Esophagus squamous epithelium (tissue), 5 donors: ENCODE data around the gene FOXP4. TPM values are rescaled to one million over a fixed set of nuclear protein-coding genes. Genes with fewer than 3 reads are reported as not detected.

Experiments
- DNase-seq: peaks from one replicate; lab custom pipeline; 2025; lab: John Stamatoyannopoulos, UW
- H3K27ac ChIP-seq, 4 donors: fragments of 200-600 bp; sonication (generic); one replicate each; pipeline ENCODE4 v1.5.1; 2016 to 2019; ENCODE audit warnings: mild to moderate bottlenecking in 1 of 4
- H3K27me3 ChIP-seq, 4 donors: fragments of 200-600 bp; sonication (generic); 1 replicate in 3 of 4; 2 replicates in 1 of 4; pipeline versions ENCODE4 v1.5.1 to v1.6.0; 2017 to 2021; ENCODE audit warnings: antibody characterized with exemption in 1 of 4
- H3K36me3 ChIP-seq, 3 donors: fragments of 200-600 bp; sonication (generic); one replicate each; pipeline ENCODE4 v1.5.1; 2016 to 2019
- H3K4me1 ChIP-seq, 3 donors: fragments of 200-600 bp; sonication (generic); one replicate each; pipeline ENCODE4 v1.5.1; 2017 to 2019
- H3K4me3 ChIP-seq, 4 donors: fragments of 200-600 bp; sonication (generic); 1 replicate in 3 of 4; 2 replicates in 1 of 4; pipeline ENCODE4 v1.5.1; 2016 to 2019; ENCODE audit warnings: mild to moderate bottlenecking in 2 of 4, moderate library complexity in 1 of 4
- H3K9me3 ChIP-seq, 3 donors: fragments of 200-600 bp; sonication (generic); one replicate each; pipeline ENCODE4 v1.5.1; 2016 to 2019
- POLR2A ChIP-seq, 4 donors: fragments of 450-650 bp; IDR thresholded peaks; one replicate each; pipeline ENCODE4 v1.6.1; 2017; ENCODE audit warnings: antibody characterized with exemption in 4 of 4, mild to moderate bottlenecking in 4 of 4, moderate library complexity in 3 of 4
- WGBS, 2 donors: methylation state at CpG; one replicate each; pipeline ENCODE4 v1.1.5; 2018; 5-methylcytosine and 5-hydroxymethylcytosine counted together
- intact Hi-C: fragments of 100-400 bp; cut with DNase I; formaldehyde crosslinking; loops from one replicate; pipeline ENCODE4 v1.15.0; 2022
- small RNA-seq, 4 donors: library from RNA; depleted of rRNA; stranded (forward); fragments of <200 nt; gene quantifications; one replicate each; pipeline ENCODE3, GENCODE V24; 2016
- total RNA-seq, 4 donors: library from RNA; depleted of rRNA; stranded (reverse); fragments of >200 nt; gene quantifications; one replicate each; pipeline ENCODE4 v1.1.0, GENCODE V29; 2016
- TF ChIP-seq, protein P1 (sequence below), 6 experiments: fragments of 450-650 bp in 4 of 6; fragments of 200-600 bp in 2 of 6; sonication (generic) in 2 of 6; IDR thresholded peaks; one replicate each; pipeline ENCODE4 v1.5.1; 2016 to 2019; ENCODE audit warnings: antibody characterized with exemption in 6 of 6, mild to moderate bottlenecking in 4 of 6, moderate library complexity in 4 of 6
- donor health status: DM: yes; HTN: yes; CAD: no.

FOXP4 gene
- total RNA-seq, 4 donors from 2014 or later: 2.2 to 10.3 (median 6.8) TPM

DNA sequence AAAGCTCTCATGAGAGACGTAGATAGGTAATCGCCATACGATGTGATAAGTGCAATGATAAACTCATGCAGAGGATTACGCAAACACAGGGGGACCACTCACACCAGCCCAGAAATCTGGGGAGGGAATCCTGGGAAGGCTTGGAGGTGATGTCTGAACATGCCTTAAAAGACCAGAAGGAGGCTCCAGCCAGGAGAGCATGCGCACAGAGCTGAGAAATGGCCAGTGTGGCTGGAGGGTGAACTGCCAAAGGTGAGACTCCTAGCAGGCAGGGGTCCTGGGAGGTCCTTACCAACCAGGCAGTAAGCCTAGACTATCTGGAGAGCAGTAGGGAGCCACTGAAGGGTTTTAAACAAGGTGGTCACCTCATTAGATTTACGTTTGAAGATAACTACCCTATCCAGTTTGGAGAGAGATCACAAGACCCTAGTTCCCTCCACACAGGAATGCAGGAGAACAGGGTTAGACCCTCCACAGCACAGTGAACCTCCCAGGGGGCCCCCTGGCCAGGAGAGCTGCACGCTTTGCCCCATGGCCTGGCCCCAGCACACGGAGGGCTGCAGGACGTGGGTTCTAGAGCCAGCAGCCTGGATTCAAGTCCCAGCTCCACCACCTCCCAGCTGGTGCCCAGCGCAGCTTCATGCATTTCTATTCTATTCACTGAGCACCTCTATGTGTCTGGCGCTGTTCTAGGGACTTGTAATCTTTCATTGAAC is 105.2 kb downstream of the FOXP4 start:
- H3K27me3 ChIP-seq: peaks cover 0 to 18% (median 0%) of the 10 kb centered on the region in 4 donors
- TF ChIP-seq, protein P1, sequence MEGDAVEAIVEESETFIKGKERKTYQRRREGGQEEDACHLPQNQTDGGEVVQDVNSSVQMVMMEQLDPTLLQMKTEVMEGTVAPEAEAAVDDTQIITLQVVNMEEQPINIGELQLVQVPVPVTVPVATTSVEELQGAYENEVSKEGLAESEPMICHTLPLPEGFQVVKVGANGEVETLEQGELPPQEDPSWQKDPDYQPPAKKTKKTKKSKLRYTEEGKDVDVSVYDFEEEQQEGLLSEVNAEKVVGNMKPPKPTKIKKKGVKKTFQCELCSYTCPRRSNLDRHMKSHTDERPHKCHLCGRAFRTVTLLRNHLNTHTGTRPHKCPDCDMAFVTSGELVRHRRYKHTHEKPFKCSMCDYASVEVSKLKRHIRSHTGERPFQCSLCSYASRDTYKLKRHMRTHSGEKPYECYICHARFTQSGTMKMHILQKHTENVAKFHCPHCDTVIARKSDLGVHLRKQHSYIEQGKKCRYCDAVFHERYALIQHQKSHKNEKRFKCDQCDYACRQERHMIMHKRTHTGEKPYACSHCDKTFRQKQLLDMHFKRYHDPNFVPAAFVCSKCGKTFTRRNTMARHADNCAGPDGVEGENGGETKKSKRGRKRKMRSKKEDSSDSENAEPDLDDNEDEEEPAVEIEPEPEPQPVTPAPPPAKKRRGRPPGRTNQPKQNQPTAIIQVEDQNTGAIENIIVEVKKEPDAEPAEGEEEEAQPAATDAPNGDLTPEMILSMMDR (IDR thresholded peaks at IDR 0.05): no peak
- no peak for TF ChIP-seq POLR2A (IDR thresholded peaks at IDR 0.05)
- peaks cover 0 to 76% (median 0%) of the 10 kb centered on the region in 3 donors for H3K36me3 ChIP-seq
- no peak overlapping the region for H3K27ac ChIP-seq
- peaks cover 0 to 3% (median 0%) of the 10 kb centered on the region in 3 donors for H3K4me1 ChIP-seq
- WGBS, 2 donors: 56 to 80% methylated on average over 4 to 9 of the region's 11 CpGs
- no peaks in the 10 kb centered on the region for H3K9me3 ChIP-seq
- DNase-seq: no peak
- intact Hi-C loops: no loop called here
- H3K4me3 ChIP-seq: no peak overlapping the region

Small RNA genes lying within 50 kb of the gene (small RNA-seq; reads per million reads assigned to genes)
- 0 reads per million in 4 donors for gene MIR4641

Other genes starting within 250 kb of the FOXP4 start
- gene NCR2, start 210.8 kb upstream of the FOXP4 start, total RNA-seq: under 1 TPM in 1 of 4 donors, not detected in 3; 0.26 TPM
- 100 to 1,000 TPM in 1 of 4 donors, 10 to 100 TPM in 3; 50.5 to 105 (median 81.8) TPM for gene MDFI, start 92.1 kb downstream of the FOXP4 start, total RNA-seq
- 10 to 100 TPM in 3 of 4 donors, 1 to 10 TPM in 1; 7.0 to 17.5 (median 13.4) TPM for gene TFEB, start 189.2 kb downstream of the FOXP4 start, total RNA-seq
- under 1 TPM in 1 of 4 donors, not detected in 3; 0.95 TPM for gene PGC, start 201.0 kb downstream of the FOXP4 start, total RNA-seq
- gene FRS3, start 233.5 kb downstream of the FOXP4 start, total RNA-seq: 1 to 10 TPM in 2 of 4 donors, under 1 TPM in 2; 0.31 to 5.5 (median 1.5) TPM
- 10 to 100 TPM in 3 of 4 donors, 1 to 10 TPM in 1; 5.1 to 11.4 (median 10.8) TPM for gene PRICKLE4, start 234.4 kb downstream of the FOXP4 start, total RNA-seq
- gene TOMM6, start 241.3 kb downstream of the FOXP4 start, total RNA-seq: 100 to 1,000 TPM; 116 to 182 (median 150) TPM